ENCODE data around the gene MYRF.

Gene MYRF

DNA sequence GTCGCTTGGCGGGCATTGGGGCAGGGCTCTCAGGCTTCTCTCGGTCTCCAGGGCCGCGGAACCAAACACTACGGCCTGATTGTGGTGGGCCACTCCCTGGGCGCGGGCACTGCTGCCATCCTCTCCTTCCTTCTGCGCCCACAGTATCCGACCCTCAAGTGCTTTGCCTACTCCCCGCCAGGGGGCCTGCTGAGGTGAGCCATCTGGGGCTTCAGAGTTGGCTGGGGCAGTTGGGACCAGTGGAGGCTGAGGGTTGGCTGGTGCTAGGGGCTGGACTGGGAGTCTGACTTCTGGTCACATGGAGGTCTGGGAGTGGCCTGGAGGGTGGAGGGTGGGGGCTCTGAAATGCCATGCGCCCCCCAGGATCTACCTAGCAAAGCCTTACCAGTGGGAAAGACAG lies 15.3 kb upstream of the MYRF start:
- DNase-seq (ENCODE audit: low spot score): no peak
- in situ Hi-C loops (cut with MboI; ENCODE audit: low pct_unique_long_range_greater_than_20kb, low sequenced_read_pairs, unreplicated experiment): no loop called here
- TF ChIP-seq, protein P1, sequence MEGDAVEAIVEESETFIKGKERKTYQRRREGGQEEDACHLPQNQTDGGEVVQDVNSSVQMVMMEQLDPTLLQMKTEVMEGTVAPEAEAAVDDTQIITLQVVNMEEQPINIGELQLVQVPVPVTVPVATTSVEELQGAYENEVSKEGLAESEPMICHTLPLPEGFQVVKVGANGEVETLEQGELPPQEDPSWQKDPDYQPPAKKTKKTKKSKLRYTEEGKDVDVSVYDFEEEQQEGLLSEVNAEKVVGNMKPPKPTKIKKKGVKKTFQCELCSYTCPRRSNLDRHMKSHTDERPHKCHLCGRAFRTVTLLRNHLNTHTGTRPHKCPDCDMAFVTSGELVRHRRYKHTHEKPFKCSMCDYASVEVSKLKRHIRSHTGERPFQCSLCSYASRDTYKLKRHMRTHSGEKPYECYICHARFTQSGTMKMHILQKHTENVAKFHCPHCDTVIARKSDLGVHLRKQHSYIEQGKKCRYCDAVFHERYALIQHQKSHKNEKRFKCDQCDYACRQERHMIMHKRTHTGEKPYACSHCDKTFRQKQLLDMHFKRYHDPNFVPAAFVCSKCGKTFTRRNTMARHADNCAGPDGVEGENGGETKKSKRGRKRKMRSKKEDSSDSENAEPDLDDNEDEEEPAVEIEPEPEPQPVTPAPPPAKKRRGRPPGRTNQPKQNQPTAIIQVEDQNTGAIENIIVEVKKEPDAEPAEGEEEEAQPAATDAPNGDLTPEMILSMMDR (IDR thresholded peaks at IDR 0.05; ENCODE audit: extremely low read depth, insufficient read depth, missing control alignments): no peak

DNA sequence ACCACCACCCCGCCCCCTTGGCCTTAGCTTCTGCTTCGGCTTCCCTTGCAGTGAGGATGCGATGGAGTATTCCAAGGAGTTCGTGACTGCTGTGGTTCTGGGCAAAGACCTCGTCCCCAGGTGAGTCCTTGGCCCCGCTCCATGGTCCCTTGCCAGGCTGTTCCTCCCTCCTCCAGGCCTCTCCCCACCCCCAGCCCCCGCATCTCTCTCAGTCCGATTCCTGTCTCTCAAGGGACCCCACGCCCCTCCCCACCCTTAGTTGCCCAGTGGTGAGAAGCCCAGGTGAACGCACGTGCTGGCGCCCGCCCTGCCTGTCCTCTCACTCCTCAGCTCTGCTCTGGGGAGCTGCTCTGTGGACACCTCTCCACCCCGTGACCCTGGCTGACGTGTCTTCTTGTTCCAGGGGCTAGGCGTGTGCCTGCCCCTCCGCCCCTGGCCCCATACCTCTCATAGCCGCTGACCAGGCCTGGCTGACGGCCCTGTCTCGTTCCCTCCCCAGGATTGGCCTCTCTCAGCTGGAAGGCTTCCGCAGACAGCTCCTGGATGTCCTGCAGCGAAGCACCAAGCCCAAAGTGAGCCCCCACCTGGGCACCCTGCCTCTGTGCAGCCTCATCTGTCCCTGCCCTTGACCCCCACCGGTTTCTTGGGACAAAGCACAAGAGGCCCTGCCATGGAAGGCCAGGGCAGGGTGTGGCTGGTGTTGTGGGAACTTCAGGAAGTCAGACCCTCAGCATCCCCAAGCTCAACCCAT lies 14.6 kb upstream of the MYRF start:
- in situ Hi-C loops (cut with MboI; ENCODE audit: low pct_unique_long_range_greater_than_20kb, low sequenced_read_pairs, unreplicated experiment): no loop called here
- TF ChIP-seq, protein P1 (IDR thresholded peaks at IDR 0.05; ENCODE audit: extremely low read depth, insufficient read depth, missing control alignments): no peak

DNA sequence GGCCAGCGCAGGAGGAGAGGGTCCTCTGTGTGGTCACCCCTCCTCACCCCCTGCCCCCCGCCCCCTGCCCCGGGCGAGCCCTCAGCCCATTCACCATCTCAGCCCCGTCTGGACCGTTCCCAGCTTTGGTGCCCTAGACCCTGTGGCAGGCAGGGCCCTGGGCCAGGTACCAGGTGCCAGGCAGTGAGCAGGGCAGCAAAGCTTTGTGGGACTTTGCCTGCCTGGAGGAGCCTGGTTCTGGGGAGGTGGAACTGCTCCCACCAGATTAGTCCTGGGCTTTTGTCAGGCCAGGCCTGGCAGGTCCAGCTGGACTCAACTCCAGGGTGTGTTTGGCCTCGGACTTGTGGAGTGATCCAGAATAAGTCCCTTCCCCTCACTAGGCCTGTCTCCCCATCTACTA lies 13.7 kb upstream of the MYRF start:
- no peak for DNase-seq (ENCODE audit: low spot score)
- TF ChIP-seq, protein P1 (IDR thresholded peaks at IDR 0.05; ENCODE audit: extremely low read depth, insufficient read depth, missing control alignments): no peak
- in situ Hi-C loops (cut with MboI; ENCODE audit: low pct_unique_long_range_greater_than_20kb, low sequenced_read_pairs, unreplicated experiment): no loop called here

More for the DNA sequence above, 14.6 kb upstream of the MYRF start:
- DNase-seq (ENCODE audit: low spot score): no peak

DNA sequence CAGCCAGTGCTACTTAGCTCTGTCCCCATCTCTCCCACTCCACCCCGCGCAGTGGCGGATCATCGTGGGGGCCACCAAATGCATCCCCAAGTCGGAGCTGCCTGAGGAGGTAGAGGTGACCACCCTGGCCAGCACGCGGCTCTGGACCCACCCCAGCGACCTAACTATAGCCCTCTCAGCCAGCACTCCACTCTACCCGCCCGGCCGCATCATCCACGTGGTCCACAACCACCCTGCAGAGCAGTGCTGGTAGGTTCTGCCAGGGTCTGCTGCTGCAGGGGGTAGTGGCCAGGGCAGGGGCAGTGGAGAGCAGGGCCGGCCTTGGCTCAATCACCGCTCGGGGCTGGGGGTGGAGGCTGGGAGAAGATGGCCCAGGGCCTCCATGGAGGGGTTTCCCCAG lies 13.0 kb upstream of the MYRF start:
- TF ChIP-seq, protein P1 (IDR thresholded peaks at IDR 0.05; ENCODE audit: extremely low read depth, insufficient read depth, missing control alignments): no peak
- no peak for DNase-seq (ENCODE audit: low spot score)
- in situ Hi-C loops (cut with MboI; ENCODE audit: low pct_unique_long_range_greater_than_20kb, low sequenced_read_pairs, unreplicated experiment): no loop called here

- TF ChIP-seq, protein P1 (IDR thresholded peaks at IDR 0.05; ENCODE audit: extremely low read depth, insufficient read depth, missing control alignments): no peak
- no peak for DNase-seq (ENCODE audit: low spot score)
- in situ Hi-C loops (cut with MboI; ENCODE audit: low pct_unique_long_range_greater_than_20kb, low sequenced_read_pairs, unreplicated experiment): no loop called here
These were observed 12.5 kb upstream of the MYRF start for GRCh38 chr11:61739966-61740365.

DNA sequence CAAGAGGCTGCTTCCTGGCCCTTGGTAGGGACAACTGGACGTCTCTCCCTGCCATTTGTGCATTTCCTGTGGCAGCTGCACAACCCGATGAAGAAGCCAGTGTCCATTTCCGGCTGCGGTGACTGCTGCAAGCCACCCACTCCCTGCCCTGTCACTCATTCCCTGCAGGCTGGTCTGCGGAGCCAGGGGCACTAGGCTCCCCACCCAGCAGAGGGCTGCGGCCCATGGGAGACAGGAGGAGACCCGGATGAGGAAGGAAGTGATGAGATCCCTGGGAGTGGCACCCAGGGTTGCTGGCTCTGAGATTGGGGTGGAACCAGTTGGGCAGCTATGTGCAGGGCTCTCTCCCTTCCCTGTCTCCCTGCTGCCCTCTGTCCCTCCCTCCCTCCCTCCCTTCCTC lies 10.0 kb upstream of the MYRF start:
- no peak for DNase-seq (ENCODE audit: low spot score)
- TF ChIP-seq, protein P1 (IDR thresholded peaks at IDR 0.05; ENCODE audit: extremely low read depth, insufficient read depth, missing control alignments): no peak
- in situ Hi-C loops (cut with MboI; ENCODE audit: low pct_unique_long_range_greater_than_20kb, low sequenced_read_pairs, unreplicated experiment): no loop called here
